H1 (cell line): Measurements from ENCODE around the gene CAP1. TPM values are rescaled to one million over a fixed set of nuclear protein-coding genes. Genes with fewer than 3 reads are reported as not detected.

Experiments
- ATF2 ChIP-seq: IDR thresholded peaks from 2 replicates; pipeline ENCODE4 v1.6.1; 2012; ENCODE audit warnings: low read length, inconsistent platforms
- polyA plus RNA-seq, 7 experiments: library from polyadenylated mRNA; depleted of rRNA in 3 of 7; stranded (reverse) in 5 of 7; unstranded in 2 of 7; fragments of >200 nt in 5 of 7; fragments of 200-250 nt in 2 of 7; gene quantifications; 1 replicate in 5 of 7; 2 replicates in 1 of 7; 4 replicates in 1 of 7; pipeline versions ENCODE4 v1.2.1 to v1.2.3, GENCODE V29; 2011 to 2013; ENCODE audit warnings: missing spikeins in 2 of 7, mixed read lengths in 2 of 7
- total RNA-seq: library from RNA; stranded (reverse); fragmentation: NEBNext Ultra II Directional; extraction: Animal tissue kit (Norgen Biotek cat#: 25700); gene quantifications from 2 replicates; pipeline ENCODE4 v1.2.1, GENCODE V29; 2021

CAP1 gene
- total and polyA plus RNA-seq, 2 of the 8 experiments (the other 6 are each of a cell fraction or from before 2014, with no cell fraction given), result 140 to 295 TPM

- no peak for TF ChIP-seq ATF2
These were observed 5.7 kb upstream of the CAP1 start (continued) for GRCh38 chr1:40034869-40035268.
